Activated T-helper 1 cell treated with anti-CD3 and anti-CD28 coated beads, Interleukin-12 subunit alpha, Interleukin-12 subunit beta, Interleukin-2, Interleukin-4 antibody, amounts not matched to agents 30 ng/mL and 10 ng/mL and 1 ng/mL, durations not matched to agents 14 hours and 24 hours and 36 hours (primary cell): ENCODE data around the gene SPOCK1. TPM values are rescaled to one million over a fixed set of nuclear protein-coding genes. Genes with fewer than 3 reads are reported as not detected.

Experiments used
- DNase-seq: peaks from one replicate; pipeline ENCODE4 v3.0.0; 2021; ENCODE audit warnings: low spot score
- H3K27ac Mint-ChIP-seq: one replicate; pipeline ENCODE4 v1.8.0; 2021; ENCODE audit warnings: mild to moderate bottlenecking, mixed read lengths
- H3K27me3 Mint-ChIP-seq: one replicate; pipeline ENCODE4 v1.8.0; 2022; ENCODE audit warnings: mild to moderate bottlenecking, moderate library complexity, mixed read lengths; ENCODE audit not compliant: insufficient read depth
- H3K36me3 Mint-ChIP-seq: one replicate; pipeline ENCODE4 v1.8.0; 2021; ENCODE audit warnings: low read depth, mixed read lengths
- H3K4me1 Mint-ChIP-seq: one replicate; pipeline ENCODE4 v1.8.0; 2021; ENCODE audit warnings: low read depth, mixed read lengths
- H3K4me3 Mint-ChIP-seq: one replicate; pipeline ENCODE4 v1.8.0; 2021; ENCODE audit warnings: mild to moderate bottlenecking, moderate library complexity, mixed read lengths
- H3K9me3 Mint-ChIP-seq: one replicate; pipeline ENCODE4 v1.8.0; 2021; ENCODE audit warnings: mixed read lengths
- intact Hi-C: fragments of 100-400 bp; cut with micrococcal nuclease; formaldehyde crosslinking; loops from one replicate; pipeline ENCODE4 v1.15.1; 2024
- total RNA-seq: library from RNA; stranded (reverse); gene quantifications from 2 replicates; pipeline ENCODE4 v1.2.3, GENCODE V29; 2022

Gene SPOCK1
- total RNA-seq, 1 donor from 2014 or later, result not detected

GRCh38 chr5:137199201-137199600 is 299.9 kb downstream of the SPOCK1 start:
- intact Hi-C loops, result no loop called here
- H3K36me3 Mint-ChIP-seq, result no peaks in the 10 kb centered on the region

GRCh38 chr5:137195483-137195882 is 303.6 kb downstream of the SPOCK1 start:
- DNase-seq, result no peak
- H3K27ac Mint-ChIP-seq, result no peak overlapping the region
- H3K27me3 Mint-ChIP-seq, result no peaks in the 10 kb centered on the region
- no peaks in the 10 kb centered on the region for H3K36me3 Mint-ChIP-seq
- H3K4me3 Mint-ChIP-seq, result no peak overlapping the region
- intact Hi-C loops, result no loop called here
- H3K9me3 Mint-ChIP-seq, result no peaks in the 10 kb centered on the region
- H3K4me1 Mint-ChIP-seq, result no peaks in the 10 kb centered on the region

More at GRCh38 chr5:137199201-137199600, 299.9 kb downstream of the SPOCK1 start:
- Mint-ChIP-seq H3K27ac (no peak overlapping the region), H3K27me3 (no peaks in the 10 kb centered on the region), H3K4me3 (no peak overlapping the region), H3K4me1 (no peaks in the 10 kb centered on the region), H3K9me3 (no peaks in the 10 kb centered on the region)
- no peak for DNase-seq

- no peaks in the 10 kb centered on the region for H3K9me3 Mint-ChIP-seq
- intact Hi-C loops, result no loop called here
- H3K27ac Mint-ChIP-seq, result no peak overlapping the region
- no peak for DNase-seq
- no peaks in the 10 kb centered on the region for H3K36me3 Mint-ChIP-seq
- no peak overlapping the region for H3K4me3 Mint-ChIP-seq
- no peaks in the 10 kb centered on the region for H3K27me3 Mint-ChIP-seq
- no peaks in the 10 kb centered on the region for H3K4me1 Mint-ChIP-seq
Observed at GRCh38 chr5:137194300-137194699, 304.8 kb downstream of the SPOCK1 start.

GRCh38 chr5:137192293-137192743 is 306.8 kb downstream of the SPOCK1 start:
- Mint-ChIP-seq H3K27ac (no peak overlapping the region), H3K9me3 (no peaks in the 10 kb centered on the region), H3K36me3 (no peaks in the 10 kb centered on the region), H3K4me3 (no peak overlapping the region), H3K4me1 (no peaks in the 10 kb centered on the region), H3K27me3 (no peaks in the 10 kb centered on the region)
- DNase-seq, result no peak
- intact Hi-C loops, result no loop called here

- Mint-ChIP-seq H3K4me1 (no peaks in the 10 kb centered on the region), H3K4me3 (no peak overlapping the region), H3K9me3 (no peaks in the 10 kb centered on the region), H3K27me3 (no peaks in the 10 kb centered on the region), H3K27ac (no peak overlapping the region), H3K36me3 (no peaks in the 10 kb centered on the region)
- DNase-seq, result no peak
- intact Hi-C loops, result no loop called here
Observed at GRCh38 chr5:137191179-137191578, 307.9 kb downstream of the SPOCK1 start.

- no peak overlapping the region for H3K4me3 Mint-ChIP-seq
Observed at GRCh38 chr5:137190441-137190840, 308.7 kb downstream of the SPOCK1 start.

GRCh38 chr5:137190031-137190430 is 309.1 kb downstream of the SPOCK1 start:
- Mint-ChIP-seq H3K27me3 (no peaks in the 10 kb centered on the region), H3K9me3 (no peaks in the 10 kb centered on the region), H3K4me3 (no peak overlapping the region), H3K27ac (no peak overlapping the region), H3K36me3 (no peaks in the 10 kb centered on the region), H3K4me1 (no peaks in the 10 kb centered on the region)
- intact Hi-C loops, result no loop called here
- DNase-seq, result no peak

More at GRCh38 chr5:137190441-137190840, 308.7 kb downstream of the SPOCK1 start:
- Mint-ChIP-seq H3K27ac (no peak overlapping the region), H3K4me1 (no peaks in the 10 kb centered on the region), H3K27me3 (no peaks in the 10 kb centered on the region), H3K36me3 (no peaks in the 10 kb centered on the region), H3K9me3 (no peaks in the 10 kb centered on the region)
- DNase-seq, result no peak
- intact Hi-C loops, result no loop called here

GRCh38 chr5:137188566-137188965 is 310.6 kb downstream of the SPOCK1 start:
- Mint-ChIP-seq H3K4me1 (no peaks in the 10 kb centered on the region), H3K27ac (no peak overlapping the region), H3K4me3 (no peak overlapping the region), H3K36me3 (no peaks in the 10 kb centered on the region), H3K9me3 (no peaks in the 10 kb centered on the region), H3K27me3 (no peaks in the 10 kb centered on the region)
- intact Hi-C loops, result no loop called here
- no peak for DNase-seq

GRCh38 chr5:137186759-137187461 is 312.2 kb downstream of the SPOCK1 start:
- Mint-ChIP-seq H3K9me3 (no peaks in the 10 kb centered on the region), H3K4me1 (no peaks in the 10 kb centered on the region), H3K27me3 (peaks cover 2% of the 10 kb centered on the region), H3K4me3 (no peak overlapping the region), H3K36me3 (no peaks in the 10 kb centered on the region), H3K27ac (no peak overlapping the region)
- intact Hi-C loops, result no loop called here
- DNase-seq, result no peak

- H3K36me3 Mint-ChIP-seq, result no peaks in the 10 kb centered on the region
- H3K9me3 Mint-ChIP-seq, result no peaks in the 10 kb centered on the region
- intact Hi-C loops, result no loop called here
- no peaks in the 10 kb centered on the region for H3K4me1 Mint-ChIP-seq
- no peak for DNase-seq
- no peak overlapping the region for H3K4me3 Mint-ChIP-seq
- peaks cover 2% of the 10 kb centered on the region for H3K27me3 Mint-ChIP-seq
- H3K27ac Mint-ChIP-seq, result no peak overlapping the region
Observed at GRCh38 chr5:137185193-137185592, 313.9 kb downstream of the SPOCK1 start.

- no peaks in the 10 kb centered on the region for H3K36me3 Mint-ChIP-seq
- no peaks in the 10 kb centered on the region for H3K9me3 Mint-ChIP-seq
- DNase-seq, result no peak
- no peak overlapping the region for H3K4me3 Mint-ChIP-seq
- no peaks in the 10 kb centered on the region for H3K4me1 Mint-ChIP-seq
- intact Hi-C loops, result no loop called here
- peaks cover 2% of the 10 kb centered on the region for H3K27me3 Mint-ChIP-seq
- no peak overlapping the region for H3K27ac Mint-ChIP-seq
Observed at GRCh38 chr5:137184734-137185133, 314.4 kb downstream of the SPOCK1 start.

- Mint-ChIP-seq H3K27ac (no peak overlapping the region), H3K36me3 (no peaks in the 10 kb centered on the region), H3K4me1 (no peaks in the 10 kb centered on the region), H3K27me3 (peaks cover 2% of the 10 kb centered on the region), H3K4me3 (no peak overlapping the region), H3K9me3 (no peaks in the 10 kb centered on the region)
- intact Hi-C loops, result no loop called here
- no peak for DNase-seq
Observed at GRCh38 chr5:137182576-137182975, 316.6 kb downstream of the SPOCK1 start.

GRCh38 chr5:137181667-137182066 is 317.5 kb downstream of the SPOCK1 start:
- intact Hi-C loops, result no loop called here
- H3K9me3 Mint-ChIP-seq, result no peaks in the 10 kb centered on the region
- H3K4me1 Mint-ChIP-seq, result no peaks in the 10 kb centered on the region
- H3K4me3 Mint-ChIP-seq, result no peak overlapping the region
- no peak for DNase-seq
- peaks cover 2% of the 10 kb centered on the region for H3K27me3 Mint-ChIP-seq
- no peak overlapping the region for H3K27ac Mint-ChIP-seq
- H3K36me3 Mint-ChIP-seq, result no peaks in the 10 kb centered on the region

- Mint-ChIP-seq H3K36me3 (no peaks in the 10 kb centered on the region), H3K27me3 (peaks cover 2% of the 10 kb centered on the region), H3K4me1 (no peaks in the 10 kb centered on the region), H3K27ac (no peak overlapping the region), H3K4me3 (no peak overlapping the region), H3K9me3 (no peaks in the 10 kb centered on the region)
- no peak for DNase-seq
- intact Hi-C loops, result no loop called here
Observed at GRCh38 chr5:137179203-137179602, 319.9 kb downstream of the SPOCK1 start.
